OCI-LY7 (cell line): Measurements from ENCODE around the gene MAST2. TPM values are rescaled to one million over a fixed set of nuclear protein-coding genes. Genes with fewer than 3 reads are reported as not detected.

Source experiments
- BruUV-seq: library from RNA; stranded (reverse); fragments of 400-500 nt; replicated peaks from 2 replicates; lab custom pipeline; 2021; lab: Mats Ljungman, UMichigan
- CTCF ChIA-PET: fragments of 300-600 bp; sonication (Branson Sonifier 250); formaldehyde crosslinking; loops from one replicate; lab custom pipeline; 2022; ENCODE audit warnings: antibody characterized with exemption; ENCODE audit not compliant: unreplicated experiment; lab: Charles Lee
- POLR2A ChIA-PET: fragments of 300-600 bp; sonication (Branson Sonifier 250); formaldehyde crosslinking; loops from one replicate; lab custom pipeline; 2022; ENCODE audit warnings: antibody characterized with exemption; lab: Charles Lee
- DNase-seq: peaks from one replicate; pipeline ENCODE4 v3.0.0-alpha.2; 2015; ENCODE audit warnings: low spot score
- H2AFZ ChIP-seq: fragments of 200-600 bp; sonication (generic), shearing (Covaris generic); 2 replicates; pipeline ENCODE4 v1.6.1; 2014; ENCODE audit warnings: mild to moderate bottlenecking, antibody characterized with exemption, low read length, moderate library complexity
- H3K27ac ChIP-seq: fragments of 200-600 bp; sonication (generic); 2 replicates; pipeline ENCODE4 v1.5.1; 2014; ENCODE audit warnings: mixed run types, low read depth, mild to moderate bottlenecking, moderate library complexity, low read length, inconsistent platforms; ENCODE audit not compliant: poor library complexity, severe bottlenecking
- H3K36me3 ChIP-seq: fragments of 200-600 bp; sonication (generic); 2 replicates; pipeline ENCODE4 v1.6.1; 2014; ENCODE audit warnings: mild to moderate bottlenecking, antibody characterized with exemption, low read length, moderate library complexity, mixed read lengths; ENCODE audit not compliant: insufficient read depth
- H3K4me1 ChIP-seq: fragments of 200-600 bp; sonication (generic); 2 replicates; pipeline ENCODE4 v1.5.1; 2014; ENCODE audit warnings: mild to moderate bottlenecking, low read length; ENCODE audit not compliant: insufficient read depth, poor library complexity, severe bottlenecking
- H3K4me2 ChIP-seq: fragments of 200-600 bp; sonication (generic); 2 replicates; pipeline ENCODE4 v1.6.1; 2014; ENCODE audit warnings: mild to moderate bottlenecking, low read length
- H3K4me3 ChIP-seq: fragments of 200-600 bp; sonication (generic); 2 replicates; pipeline ENCODE4 v1.5.1; 2014; ENCODE audit warnings: mild to moderate bottlenecking, low read depth, low read length; ENCODE audit not compliant: poor library complexity, severe bottlenecking
- H3K79me2 ChIP-seq: fragments of 200-600 bp; sonication (generic); 2 replicates; pipeline ENCODE4 v1.6.1; 2016; ENCODE audit warnings: low read depth, mild to moderate bottlenecking, low read length, moderate library complexity, mixed read lengths; ENCODE audit not compliant: insufficient read depth
- H3K9me2 ChIP-seq: fragments of 200-600 bp; sonication (generic); 2 replicates; pipeline ENCODE4 v1.6.1; 2016; ENCODE audit warnings: mild to moderate bottlenecking, low read length, mixed read lengths; ENCODE audit not compliant: insufficient read depth
- H3K9me3 ChIP-seq: fragments of 200-600 bp; sonication (generic); 2 replicates; pipeline ENCODE4 v1.6.1; 2014; ENCODE audit warnings: mild to moderate bottlenecking, mixed run types, low read length, mixed read lengths
- H4K20me1 ChIP-seq: fragments of 200-600 bp; sonication (generic); 2 replicates; pipeline ENCODE4 v1.6.1; 2014; ENCODE audit warnings: mild to moderate bottlenecking, antibody characterized with exemption, low read length, moderate library complexity, mixed read lengths; ENCODE audit not compliant: insufficient read depth
- EZH2phosphoT487 ChIP-seq: fragments of 200-600 bp; sonication (generic); IDR thresholded peaks from 2 replicates; pipeline ENCODE4 v1.6.1; 2018; ENCODE audit warnings: low read depth, borderline replicate concordance, mild to moderate bottlenecking, mixed run types, antibody characterized with exemption, low read length, moderate library complexity, mixed read lengths
- intact Hi-C: fragments of 100-400 bp; cut with micrococcal nuclease; formaldehyde crosslinking; loops from one replicate; pipeline ENCODE4 v1.10.0; 2022; ENCODE audit not compliant: unreplicated experiment
- total RNA-seq, 2 experiments: library from RNA; depleted of rRNA in 1 of 2; stranded (reverse); fragments of >200 nt in 1 of 2; shearing (Covaris generic) in 1 of 2; gene quantifications; 2 replicates each; pipeline ENCODE4 v1.2.3, GENCODE V29; 2014 to 2022
- TF ChIP-seq, protein P1 (sequence below): fragments of 200-600 bp; sonication (generic); conservative IDR thresholded peaks from 2 replicates; pipeline ENCODE4 v1.5.1; 2014; ENCODE audit warnings: mild to moderate bottlenecking, antibody characterized with exemption, low read length, moderate library complexity, mixed read lengths

MAST2 gene
- total RNA-seq, 2 experiments from 2014 or later = 32.1 to 67.2 TPM

DNA sequence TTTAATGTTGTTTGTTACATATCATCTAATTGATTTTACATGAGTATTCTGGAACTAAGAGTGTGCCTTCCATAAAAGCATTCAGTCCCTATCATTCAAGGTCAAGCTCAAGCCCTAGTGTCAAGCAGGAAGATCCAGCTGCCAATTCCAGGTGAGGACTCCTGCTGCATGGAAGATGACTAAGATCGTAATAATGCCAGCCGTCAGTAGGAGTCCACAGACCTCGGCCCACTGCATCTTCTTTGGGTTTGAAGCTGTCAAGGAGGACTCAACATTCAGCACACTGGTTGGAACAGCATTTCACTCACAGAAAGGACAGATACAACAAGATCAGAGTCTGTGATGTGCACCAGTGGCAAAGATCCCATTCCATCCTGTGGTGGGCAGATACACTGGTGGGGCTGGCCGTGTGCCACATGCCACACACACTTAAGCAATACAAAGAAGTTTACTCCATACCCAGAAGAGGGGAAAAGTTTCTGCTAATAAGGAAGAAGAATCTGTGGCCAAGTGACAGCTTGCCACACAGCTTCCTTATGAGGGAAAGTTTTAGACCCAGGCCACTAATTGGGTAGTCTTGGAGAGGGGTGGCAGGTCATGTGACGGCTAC is 168.6 kb downstream of the MAST2 start:
- DNase-seq = no peak
- TF ChIP-seq EZH2phosphoT487 = no peak
- TF ChIP-seq, protein P1, sequence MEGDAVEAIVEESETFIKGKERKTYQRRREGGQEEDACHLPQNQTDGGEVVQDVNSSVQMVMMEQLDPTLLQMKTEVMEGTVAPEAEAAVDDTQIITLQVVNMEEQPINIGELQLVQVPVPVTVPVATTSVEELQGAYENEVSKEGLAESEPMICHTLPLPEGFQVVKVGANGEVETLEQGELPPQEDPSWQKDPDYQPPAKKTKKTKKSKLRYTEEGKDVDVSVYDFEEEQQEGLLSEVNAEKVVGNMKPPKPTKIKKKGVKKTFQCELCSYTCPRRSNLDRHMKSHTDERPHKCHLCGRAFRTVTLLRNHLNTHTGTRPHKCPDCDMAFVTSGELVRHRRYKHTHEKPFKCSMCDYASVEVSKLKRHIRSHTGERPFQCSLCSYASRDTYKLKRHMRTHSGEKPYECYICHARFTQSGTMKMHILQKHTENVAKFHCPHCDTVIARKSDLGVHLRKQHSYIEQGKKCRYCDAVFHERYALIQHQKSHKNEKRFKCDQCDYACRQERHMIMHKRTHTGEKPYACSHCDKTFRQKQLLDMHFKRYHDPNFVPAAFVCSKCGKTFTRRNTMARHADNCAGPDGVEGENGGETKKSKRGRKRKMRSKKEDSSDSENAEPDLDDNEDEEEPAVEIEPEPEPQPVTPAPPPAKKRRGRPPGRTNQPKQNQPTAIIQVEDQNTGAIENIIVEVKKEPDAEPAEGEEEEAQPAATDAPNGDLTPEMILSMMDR = no peak
- no peaks in the 10 kb centered on the region for H3K9me2 ChIP-seq
- no TSS peak for BruUV-seq
- intact Hi-C loops = no loop called here
- H4K20me1 ChIP-seq = no peaks in the 10 kb centered on the region
- H3K79me2 ChIP-seq = no peaks in the 10 kb centered on the region
- H3K4me3 ChIP-seq = no peak overlapping the region
- H3K4me2 ChIP-seq = no peak overlapping the region
- H3K36me3 ChIP-seq = peaks cover 49% of the 10 kb centered on the region
- H3K4me1 ChIP-seq = no peaks in the 10 kb centered on the region
- H3K27ac ChIP-seq = no peak overlapping the region
- no peak overlapping the region for H2AFZ ChIP-seq
- ChIA-PET CTCF (no interaction called here), POLR2A (no interaction called here)
- no peaks in the 10 kb centered on the region for H3K9me3 ChIP-seq

- Histone ChIP-seq H3K9me3 (no peaks in the 10 kb centered on the region), H4K20me1 (no peaks in the 10 kb centered on the region), H3K36me3 (peaks cover 49% of the 10 kb centered on the region), H2AFZ (no peak overlapping the region), H3K9me2 (no peaks in the 10 kb centered on the region), H3K79me2 (no peaks in the 10 kb centered on the region), H3K4me2 (no peak overlapping the region), H3K27ac (no peak overlapping the region), H3K4me1 (no peaks in the 10 kb centered on the region), H3K4me3 (no peak overlapping the region)
- ChIA-PET CTCF (no interaction called here), POLR2A (no interaction called here)
- no peak for TF ChIP-seq EZH2phosphoT487
- TF ChIP-seq, protein P1 = no peak
- BruUV-seq = no TSS peak
- DNase-seq = no peak
- intact Hi-C loops = no loop called here
Observed at GRCh38 chr1:45972621-45973020, 169.2 kb downstream of the MAST2 start.

- H3K4me2 ChIP-seq = no peak overlapping the region
Observed at GRCh38 chr1:45973121-45973520, 169.7 kb downstream of the MAST2 start.

More at GRCh38 chr1:45973121-45973520, 169.7 kb downstream of the MAST2 start:
- ChIA-PET POLR2A (no interaction called here), CTCF (no interaction called here)
- Histone ChIP-seq H3K4me3 (no peak overlapping the region), H3K9me3 (no peaks in the 10 kb centered on the region), H3K27ac (no peak overlapping the region), H3K79me2 (no peaks in the 10 kb centered on the region), H4K20me1 (no peaks in the 10 kb centered on the region), H3K36me3 (peaks cover 49% of the 10 kb centered on the region), H2AFZ (no peak overlapping the region), H3K9me2 (no peaks in the 10 kb centered on the region), H3K4me1 (no peaks in the 10 kb centered on the region)
- intact Hi-C loops = no loop called here
- BruUV-seq = no TSS peak
- TF ChIP-seq, protein P1 = no peak
- TF ChIP-seq EZH2phosphoT487 = no peak
- DNase-seq = no peak
